Activated CD4-positive, alpha-beta T cell treated with anti-CD3 and anti-CD28 coated beads, Interleukin-10, Interleukin-2, amounts not matched to agents 100 ng/mL and 50 ng/mL, durations not matched to agents 16 hours and 8 hours (primary cell): Measurements from ENCODE around the gene MEIS2.

ENCODE experiments used
- DNase-seq: peaks from one replicate; pipeline ENCODE4 v3.0.0-alpha.2; 2020

The MEIS2 gene

DNA sequence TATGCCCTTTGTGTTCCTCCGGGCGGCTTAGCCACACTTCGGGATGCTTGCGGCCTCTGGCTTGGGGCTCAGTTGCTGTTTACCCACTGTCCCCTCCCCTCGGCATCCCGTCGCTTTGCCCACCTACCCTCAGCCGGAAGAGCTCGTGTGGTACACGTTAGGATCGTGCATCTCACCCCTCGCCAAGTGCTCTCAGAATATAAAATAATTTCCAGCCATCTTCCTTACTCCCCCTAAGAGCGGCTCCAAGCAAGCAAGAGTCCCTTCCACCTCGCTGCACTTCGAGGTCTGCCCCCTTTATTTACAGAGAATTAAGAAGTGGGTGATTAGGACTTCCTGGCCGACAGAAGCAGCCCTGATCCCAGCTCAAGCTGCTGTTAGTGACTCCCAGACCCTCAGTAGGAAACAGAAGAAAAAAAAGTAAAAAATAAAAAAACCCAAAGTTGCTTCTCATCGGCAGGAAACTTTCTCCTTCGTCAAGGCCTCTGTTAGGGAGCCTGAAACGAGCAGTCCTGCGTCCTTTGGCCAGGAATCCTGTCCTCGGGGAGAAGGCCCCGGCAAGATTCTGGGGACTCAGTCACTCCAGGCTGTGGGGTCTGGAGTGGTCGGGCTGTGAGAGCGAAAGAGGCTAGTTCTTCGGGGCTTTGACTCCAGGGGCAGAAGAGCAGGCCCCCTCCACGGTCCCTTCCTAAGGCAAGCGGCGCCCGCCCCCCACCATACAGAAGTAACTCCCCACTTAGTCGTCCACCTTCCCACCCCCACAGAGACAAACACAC, 3.0 kb downstream of the MEIS2 start:
- no peak for DNase-seq

GRCh38 chr15:37096558-37097143, 3.7 kb downstream of the MEIS2 start:
- DNase-seq, result no peak

GRCh38 chr15:37095770-37096557, 4.4 kb downstream of the MEIS2 start:
- no peak for DNase-seq

GRCh38 chr15:37094915-37095711, 5.2 kb downstream of the MEIS2 start:
- no peak for DNase-seq

- DNase-seq, result no peak
Measured at GRCh38 chr15:37094333-37094914, 5.9 kb downstream of the MEIS2 start.

- no peak for DNase-seq
Measured at GRCh38 chr15:37093480-37094332, 6.6 kb downstream of the MEIS2 start.

GRCh38 chr15:37090543-37091175, 9.7 kb downstream of the MEIS2 start:
- no peak for DNase-seq

DNA sequence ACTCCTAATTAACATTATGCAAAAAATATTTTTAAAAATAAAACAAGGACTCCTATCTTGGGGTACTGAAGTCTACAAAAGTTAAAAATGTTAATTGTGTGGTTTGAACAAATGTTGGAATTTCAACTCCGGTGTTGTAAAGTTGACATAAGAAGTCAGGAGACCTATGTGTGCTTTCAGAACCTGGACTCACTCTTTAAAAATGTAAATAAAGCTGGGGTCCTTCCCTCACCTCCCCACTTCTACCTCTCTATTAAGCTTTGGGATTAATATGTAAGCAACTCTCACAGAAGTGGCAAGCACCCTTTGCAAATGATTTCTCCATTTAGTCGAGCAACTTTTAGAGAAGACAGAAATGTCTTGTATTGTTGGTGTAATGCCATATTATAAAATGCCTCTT, 11.9 kb downstream of the MEIS2 start:
- DNase-seq, result no peak

DNA sequence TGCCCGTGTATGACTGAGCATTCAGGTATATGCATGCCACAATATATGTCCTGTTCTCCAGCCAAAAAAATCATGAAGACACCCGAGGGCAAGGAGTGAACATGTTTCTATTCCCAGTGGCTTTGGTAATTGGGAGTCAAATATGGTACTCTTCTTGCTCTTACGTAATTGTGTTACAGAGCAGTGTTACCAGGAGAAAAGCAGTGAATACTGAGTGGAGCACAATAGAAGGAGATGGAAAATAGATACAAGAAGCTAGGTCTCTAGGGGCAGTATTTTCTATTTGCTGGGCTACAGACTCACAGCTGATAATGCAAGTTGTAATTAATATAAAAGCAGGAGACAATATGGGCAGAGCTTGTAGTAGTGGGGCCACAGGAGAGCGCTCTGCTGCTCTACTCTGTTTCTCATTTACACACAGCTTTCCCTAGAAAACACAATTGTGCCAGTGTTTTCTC, 13.2 kb downstream of the MEIS2 start:
- no peak for DNase-seq

GRCh38 chr15:37086521-37086920, 13.8 kb downstream of the MEIS2 start:
- DNase-seq, result no peak

DNA sequence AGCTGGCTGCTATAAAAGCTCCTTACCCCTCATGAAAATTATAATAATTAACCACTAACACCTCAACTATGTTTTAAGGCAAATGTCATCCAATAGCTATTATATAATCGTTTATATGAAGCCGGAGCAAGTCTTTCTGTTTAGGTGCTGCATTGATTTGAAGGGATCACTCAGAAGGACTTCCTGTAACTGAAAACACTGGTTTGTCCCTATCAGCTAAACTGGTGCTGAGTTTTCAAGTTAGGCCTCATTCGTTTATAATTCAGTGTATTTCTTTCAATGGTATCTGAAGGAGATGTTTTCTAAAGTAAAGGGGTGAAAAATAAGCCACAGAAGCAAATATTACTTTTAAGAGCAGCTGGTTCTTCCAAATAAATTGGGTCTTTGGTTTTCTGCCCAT, 14.2 kb downstream of the MEIS2 start:
- DNase-seq, result no peak

- DNase-seq, result no peak
Measured at GRCh38 chr15:37084602-37085001, 15.7 kb downstream of the MEIS2 start.

- DNase-seq, result no peak
Measured at GRCh38 chr15:37083610-37084009, 16.7 kb downstream of the MEIS2 start.

- DNase-seq, result no peak
Measured at GRCh38 chr15:37081983-37082382, 18.4 kb downstream of the MEIS2 start.

- DNase-seq, result no peak
Measured at GRCh38 chr15:37080261-37080921, 20.0 kb downstream of the MEIS2 start.

DNA sequence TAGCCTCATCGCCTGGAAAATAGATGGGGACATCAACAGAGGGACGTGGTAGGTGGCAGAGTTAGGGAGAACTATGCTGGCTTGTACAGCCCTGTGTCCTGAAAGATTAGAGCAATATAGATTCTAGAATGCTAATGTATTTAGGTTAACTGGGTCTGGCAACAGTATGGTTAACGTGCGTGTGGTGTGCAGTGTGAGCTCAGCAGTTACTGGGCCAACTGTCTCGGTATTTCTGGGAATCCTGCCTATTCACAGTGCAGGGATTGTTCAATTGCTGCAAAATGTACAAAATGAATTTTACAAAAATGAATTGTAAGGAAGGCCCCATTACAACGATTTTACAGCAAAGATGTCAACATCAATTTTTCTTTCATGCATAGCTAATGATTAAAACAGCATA, 20.6 kb downstream of the MEIS2 start:
- DNase-seq, result no peak

DNA sequence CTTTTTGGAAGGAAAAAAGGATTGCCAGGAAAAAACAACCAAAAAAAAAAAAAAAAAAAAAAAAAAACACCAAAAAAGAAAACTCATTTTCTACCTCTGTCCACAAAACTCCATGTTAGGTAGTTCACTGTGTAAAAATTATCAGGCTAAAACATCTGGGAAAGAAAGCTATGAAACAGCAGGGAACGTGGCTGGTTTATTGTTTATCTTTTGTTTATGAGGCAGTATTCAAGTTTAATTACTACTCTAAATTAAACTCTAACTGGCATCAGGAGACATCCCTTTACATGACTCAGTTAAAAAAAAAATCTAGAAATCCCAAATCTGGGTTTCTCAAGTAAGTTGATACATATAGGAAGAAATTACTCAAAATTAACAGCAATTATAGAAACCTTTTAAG, 21.8 kb downstream of the MEIS2 start:
- DNase-seq, result no peak

DNA sequence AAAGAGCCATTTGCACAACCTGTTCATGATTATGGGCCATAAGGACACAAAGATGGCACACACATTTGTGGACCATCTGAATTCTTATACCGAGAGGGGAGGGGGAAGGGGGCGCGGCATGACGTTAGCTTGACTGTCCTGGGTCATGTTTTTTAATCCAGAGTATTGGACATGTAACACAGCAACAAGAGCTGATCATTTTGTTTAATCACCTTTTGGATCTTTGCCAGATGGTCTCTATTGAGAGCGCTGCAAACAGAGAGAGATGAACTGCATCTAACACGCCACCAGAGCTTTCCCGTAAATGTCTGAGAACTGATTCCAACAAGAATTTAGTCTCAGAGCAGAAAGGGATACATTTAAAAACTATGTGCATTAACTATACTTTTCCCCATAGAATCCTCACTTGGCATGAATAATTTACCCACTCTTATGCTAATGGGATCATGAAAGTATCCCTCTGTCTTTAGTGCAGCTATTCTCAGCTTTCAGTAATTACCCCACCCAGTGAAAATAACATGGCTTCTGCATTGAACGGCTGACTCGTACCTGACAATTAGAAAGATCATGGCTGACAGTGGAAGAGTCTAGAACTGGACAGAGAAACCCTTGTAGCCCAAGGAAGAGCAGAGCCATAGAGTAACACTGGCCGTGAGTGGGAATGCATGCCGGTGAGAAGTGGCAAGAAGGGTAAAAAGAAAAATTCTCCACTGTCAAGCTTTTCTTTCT, 22.6 kb downstream of the MEIS2 start:
- no peak for DNase-seq

DNA sequence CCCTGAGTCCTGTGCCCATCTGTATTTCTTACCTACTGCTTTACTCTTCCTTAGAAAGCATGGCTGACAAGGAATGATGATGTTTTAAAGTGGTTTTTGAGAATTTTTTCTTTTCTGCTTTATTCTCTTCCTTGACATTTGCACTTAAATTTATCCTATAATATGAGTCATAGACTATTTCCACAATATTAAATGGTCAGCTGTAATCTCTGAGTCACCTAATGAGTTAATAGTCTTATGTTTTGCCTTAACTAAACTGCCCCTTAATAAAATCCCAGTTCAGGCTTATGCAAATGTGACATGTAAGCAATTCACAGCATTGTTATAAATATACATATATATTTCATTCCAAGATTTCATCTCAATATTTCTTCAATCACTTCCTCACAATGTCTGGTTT, 23.8 kb downstream of the MEIS2 start:
- no peak for DNase-seq

GRCh38 chr15:37075777-37076176, 24.6 kb downstream of the MEIS2 start:
- DNase-seq, result no peak
